NCI-H748 treated with DMSO at 0.1 percent for 48 hours (cell line): Measurements from ENCODE around the gene NBAS.
A peak's percentile ranks its signal among the peaks of the same experiment; 100 is the strongest.

Source experiments
- DNase-seq: peaks from one replicate; lab custom pipeline; 2025; lab: John Stamatoyannopoulos, UW

Gene NBAS

GRCh38 chr2:15560988-15561573 is at the start of gene NBAS:
Gene NBAS, minus strand, starts transcription at chr2:15561334. Its CDS starts 30 bp downstream, at chr2:15561304.
- peak; percentile 69 for DNase-seq

GRCh38 chr2:15610430-15610952 is 49.4 kb upstream of the NBAS start:
- DNase-seq = no peak

- no peak for DNase-seq
Observed at GRCh38 chr2:15609341-15610042, 48.4 kb upstream of the NBAS start.

GRCh38 chr2:15608392-15608761 is 47.2 kb upstream of the NBAS start:
- DNase-seq = no peak

GRCh38 chr2:15607709-15608391 is 46.7 kb upstream of the NBAS start:
- no peak for DNase-seq

- DNase-seq = no peak
Observed at GRCh38 chr2:15606481-15607441, 45.6 kb upstream of the NBAS start.

GRCh38 chr2:15605721-15606120 is 44.6 kb upstream of the NBAS start:
- no peak for DNase-seq

GRCh38 chr2:15603948-15604347 is 42.8 kb upstream of the NBAS start:
- no peak for DNase-seq

- no peak for DNase-seq
Observed at GRCh38 chr2:15603044-15603765, 42.1 kb upstream of the NBAS start.

GRCh38 chr2:15602393-15602792 is 41.3 kb upstream of the NBAS start:
- no peak for DNase-seq

- DNase-seq = no peak
Observed at GRCh38 chr2:15601681-15602080, 40.5 kb upstream of the NBAS start.

- DNase-seq = no peak
Observed at GRCh38 chr2:15599994-15600393, 38.9 kb upstream of the NBAS start.

- no peak for DNase-seq
Observed at GRCh38 chr2:15596968-15597367, 35.8 kb upstream of the NBAS start.

GRCh38 chr2:15596350-15596749 is 35.2 kb upstream of the NBAS start:
- no peak for DNase-seq

GRCh38 chr2:15595936-15596335 is 34.8 kb upstream of the NBAS start:
- DNase-seq = no peak

- no peak for DNase-seq
Observed at GRCh38 chr2:15595342-15595905, 34.3 kb upstream of the NBAS start.

- DNase-seq = no peak
Observed at GRCh38 chr2:15594291-15595256, 33.4 kb upstream of the NBAS start.

- DNase-seq = no peak
Observed at GRCh38 chr2:15593327-15593705, 32.2 kb upstream of the NBAS start.

GRCh38 chr2:15591692-15592463 is 30.7 kb upstream of the NBAS start, which contains the start of gene DDX1:
Gene DDX1, plus strand, starts transcription at chr2:15591868. Its CDS starts 66 bp downstream, at chr2:15591934.
- peak; percentile 50 for DNase-seq
